ENCODE measurements around the gene OR52E8. TPM values are rescaled to one million over a fixed set of nuclear protein-coding genes. Genes with fewer than 3 reads are reported as not detected.

Gene OR52E8
- not detected in 2 replicates for total RNA-seq

GRCh38 chr11:5857590-5857989 lies at the start of gene OR52E8:
OR52E8 (minus strand) TSS chr11:5857690; CDS start chr11:5857690, 0 bp downstream.

GRCh38 chr11:5892908-5893307 lies 35.4 kb upstream of the OR52E8 start, which contains the start of gene OR52E5:
OR52E5 (plus strand) TSS chr11:5893208; CDS start chr11:5900777, 7,569 bp downstream.

GRCh38 chr11:5880329-5880728 lies 22.8 kb upstream of the OR52E8 start, which contains the start of gene OR52E4:
OR52E4 (plus strand) TSS chr11:5880629; CDS start chr11:5884293, 3,664 bp downstream.

GRCh38 chr11:5841797-5842196 lies 15.7 kb downstream of the OR52E8 start, which contains the start of gene OR52E6:
OR52E6 (minus strand) TSS chr11:5841897; CDS start chr11:5841897, 0 bp downstream.

GRCh38 chr11:5808500-5809121 lies 48.9 kb downstream of the OR52E8 start, which contains the start of gene OR52N2:
OR52N2 (plus strand) TSS chr11:5808924; CDS start chr11:5820336, 11,412 bp downstream.

Other genes starting within 250 kb of the OR52E8 start
- 9.4 and 9.5 TPM in 2 replicates for gene TRIM34, start 232.7 kb downstream of the OR52E8 start, total RNA-seq
- gene TRIM5, start 172.6 kb downstream of the OR52E8 start, total RNA-seq = 19.5 and 26.6 TPM in 2 replicates
- gene TRIM22, start 167.9 kb downstream of the OR52E8 start, total RNA-seq = 11.9 and 14.9 TPM in 2 replicates
- gene OR56B1, start 121.2 kb downstream of the OR52E8 start, total RNA-seq = not detected in 2 replicates
- not detected in 2 replicates for gene OR52N4, start 103.4 kb downstream of the OR52E8 start, total RNA-seq
- gene OR52N5, start 74.3 kb downstream of the OR52E8 start, total RNA-seq = not detected in 2 replicates
- gene OR52N1, start 66.4 kb downstream of the OR52E8 start, total RNA-seq = not detected in 2 replicates
- gene OR52N2, start 48.8 kb downstream of the OR52E8 start, total RNA-seq = not detected in 2 replicates
- gene OR52E6, start 15.8 kb downstream of the OR52E8 start, total RNA-seq = not detected in 2 replicates
- not detected in 2 replicates for gene OR52E4, start 22.9 kb upstream of the OR52E8 start, total RNA-seq
- gene OR52E5, start 35.5 kb upstream of the OR52E8 start, total RNA-seq = not detected in 2 replicates
- not detected in 2 replicates for gene OR56A3, start 84.6 kb upstream of the OR52E8 start, total RNA-seq
- gene OR56A5, start 110.8 kb upstream of the OR52E8 start, total RNA-seq = not detected in 2 replicates
- gene OR52L1, start 129.3 kb upstream of the OR52E8 start, total RNA-seq = not detected in 2 replicates
- not detected in 2 replicates for gene OR56A4, start 149.3 kb upstream of the OR52E8 start, total RNA-seq
- gene OR56A1, start 173.1 kb upstream of the OR52E8 start, total RNA-seq = not detected in 2 replicates
- not detected in 2 replicates for gene OR56B4, start 250.0 kb upstream of the OR52E8 start, total RNA-seq

Data from airway epithelial cell (primary cell).